Measurements from ENCODE around the gene ARID1B. TPM values are rescaled to one million over a fixed set of nuclear protein-coding genes. Genes with fewer than 3 reads are reported as not detected.

ARID1B gene
- total and polyA plus RNA-seq, 10 of the 15 experiments (the other 5 are each of a cell fraction or from before 2014, with no cell fraction given) = 24.7 to 133 (median 54.6) TPM

DNA sequence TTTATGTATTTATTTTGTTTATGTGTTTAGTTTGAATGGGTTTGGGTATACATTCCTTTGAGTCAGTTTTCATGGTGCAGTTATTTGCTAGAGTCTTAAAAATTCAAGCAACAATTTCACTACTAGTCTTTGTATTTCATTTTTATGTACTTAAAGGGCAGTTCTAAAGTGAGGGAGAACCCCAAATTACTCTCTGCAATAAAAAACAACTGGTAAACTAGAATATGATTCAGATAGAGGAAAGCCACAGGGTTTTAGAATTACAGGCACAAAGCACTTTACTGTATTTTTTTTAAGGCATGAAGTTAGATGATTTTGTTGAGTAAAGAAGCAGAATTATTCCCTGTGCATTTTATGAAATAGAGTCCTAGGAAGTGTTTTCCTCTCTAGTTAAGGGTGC, 183.3 kb downstream of the ARID1B start:
- ChIA-PET RAD21 (ENCODE audit: unreplicated experiment) (no interaction called here), SMC1A (ENCODE audit: uncharacterized antibody, unreplicated experiment) (no interaction called here), CTCF (no interaction called here), POLR2A (no interaction called here)
- no peaks in the 10 kb centered on the region; the same call in 2 of the 3 replicates for H3K9me3 ChIP-seq (replicated peaks; ENCODE audit: control insufficient read depth, insufficient read depth, low read length)
- ATAC-seq (no peak), DNase-seq (ENCODE audit: low read depth, low spot score) (no peak), FAIRE-seq (no peak)
- H3K27ac ChIP-seq (ENCODE audit: control insufficient read depth, insufficient read depth) = no peak overlapping the region
- no peaks in the 10 kb centered on the region for H4K20me1 ChIP-seq (ENCODE audit: control insufficient read depth, insufficient read depth)
- intact Hi-C loops (cut with micrococcal nuclease; ENCODE audit: unreplicated experiment) (no loop called here), in situ Hi-C loops (cut with MboI) (no loop called here)
- no peak overlapping the region for H3K4me3 ChIP-seq
- peaks cover 77% of the 10 kb centered on the region for H3K79me2 ChIP-seq (ENCODE audit: control insufficient read depth, insufficient read depth, low read length)
- peaks cover 0 to 6% of the 10 kb centered on the region in 2 experiments; a peak in 3 of 4 replicates for H3K36me3 ChIP-seq (ENCODE audit: control insufficient read depth in 2 of 2, insufficient read depth in 2 of 2, low read length in 1 of 2)
- TF ChIP-seq RFX5 (IDR thresholded peaks at IDR 0.05; ENCODE audit: low read depth, low read length) = no peak
- H3K4me1 ChIP-seq (ENCODE audit: control insufficient read depth, insufficient read depth, low read length) = peaks cover 22% of the 10 kb centered on the region
- H2AFZ ChIP-seq (ENCODE audit: control insufficient read depth, low read depth, low read length) = no peak overlapping the region
- no peak overlapping the region for H3K4me2 ChIP-seq (ENCODE audit: control insufficient read depth, insufficient read depth)
- no TSS peak for BruUV-seq (replicated peaks)
- H3K9ac ChIP-seq (ENCODE audit: control insufficient read depth, insufficient read depth, low read length) = no peak overlapping the region
- H3K27me3 ChIP-seq (replicated peaks in 1 of 2; ENCODE audit: control insufficient read depth in 2 of 2, insufficient read depth in 2 of 2, low read length in 1 of 2) = no peaks in the 10 kb centered on the region

DNA sequence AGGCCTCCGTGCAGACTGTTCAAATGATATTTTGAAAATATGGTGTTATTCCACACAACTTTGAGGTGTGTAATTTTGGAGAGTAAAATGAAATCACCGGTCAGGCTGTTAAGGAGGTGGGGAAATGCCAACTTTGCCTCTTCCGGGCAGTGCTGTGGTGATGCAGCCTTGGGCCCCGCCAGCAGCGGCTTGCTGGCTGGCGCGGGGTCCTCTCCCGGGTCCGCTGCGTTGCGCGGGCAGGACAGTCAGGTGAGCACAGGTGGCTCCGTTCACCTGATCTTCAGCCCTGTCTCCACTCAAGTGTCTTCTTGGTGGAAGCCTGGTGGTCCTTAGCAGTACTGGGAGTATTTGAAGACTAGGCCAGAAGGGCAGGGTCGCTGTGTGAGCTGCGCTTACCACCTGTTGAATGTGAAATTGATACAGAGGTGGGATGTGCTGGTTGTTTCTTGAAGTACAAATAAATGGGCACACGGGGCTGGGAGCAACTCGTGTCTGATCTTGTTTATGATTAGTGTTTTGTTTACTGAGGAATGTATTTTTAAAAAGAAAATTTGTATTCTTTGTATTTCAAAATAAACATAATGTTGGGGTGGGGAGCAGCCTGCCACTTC, 184.2 kb downstream of the ARID1B start:
- no peak for ATAC-seq
- Histone ChIP-seq H3K4me3 (no peak overlapping the region), H3K36me3 (ENCODE audit: control insufficient read depth in 2 of 2, insufficient read depth in 2 of 2, low read length in 1 of 2) (peaks cover 0 to 6% of the 10 kb centered on the region in 2 experiments; a peak in 3 of 4 replicates), H3K4me2 (ENCODE audit: control insufficient read depth, insufficient read depth) (no peak overlapping the region), H3K79me2 (ENCODE audit: control insufficient read depth, insufficient read depth, low read length) (peaks cover 76% of the 10 kb centered on the region), H3K27me3 (replicated peaks in 1 of 2; ENCODE audit: control insufficient read depth in 2 of 2, insufficient read depth in 2 of 2, low read length in 1 of 2) (no peaks in the 10 kb centered on the region), H3K4me1 (ENCODE audit: control insufficient read depth, insufficient read depth, low read length) (peaks cover 22% of the 10 kb centered on the region), H3K9ac (ENCODE audit: control insufficient read depth, insufficient read depth, low read length) (no peak overlapping the region), H2AFZ (ENCODE audit: control insufficient read depth, low read depth, low read length) (no peak overlapping the region), H3K9me3 (replicated peaks; ENCODE audit: control insufficient read depth, insufficient read depth, low read length) (no peaks in the 10 kb centered on the region; the same call in 2 of the 3 replicates), H3K27ac (ENCODE audit: control insufficient read depth, insufficient read depth) (no peak overlapping the region), H4K20me1 (ENCODE audit: control insufficient read depth, insufficient read depth) (no peaks in the 10 kb centered on the region)
- no TSS peak for BruUV-seq (replicated peaks)
- in situ Hi-C loops (cut with MboI) = no loop called here
- POLR2A ChIA-PET = no interaction called here
- RAD21 ChIA-PET (ENCODE audit: unreplicated experiment) = no interaction called here
- no peak for FAIRE-seq
- 96% methylated on average over 17 of the region's 17 CpGs for WGBS (ENCODE audit: insufficient coverage, insufficient replicate concordance, low lambda C conversion rate, missing lambda C conversion rate)
- intact Hi-C loops (cut with micrococcal nuclease; ENCODE audit: unreplicated experiment) = no loop called here
- DNase-seq (ENCODE audit: low read depth, low spot score) = no peak
- SMC1A ChIA-PET (ENCODE audit: uncharacterized antibody, unreplicated experiment) = interaction anchor here (0.7 kb wide), 1 partner anchor 80 kb away, joined by 3 read pairs; no protein-coding TSS in a partner anchor
- CTCF ChIA-PET = no interaction called here
- no peak for TF ChIP-seq YBX1 (IDR thresholded peaks at IDR 0.05)
- no peak for TF ChIP-seq IKZF2 (IDR thresholded peaks at IDR 0.05)
- no peak for TF ChIP-seq SREBF1 (IDR thresholded peaks at IDR 0.05; ENCODE audit: low read length)
- TF ChIP-seq, protein P1, sequence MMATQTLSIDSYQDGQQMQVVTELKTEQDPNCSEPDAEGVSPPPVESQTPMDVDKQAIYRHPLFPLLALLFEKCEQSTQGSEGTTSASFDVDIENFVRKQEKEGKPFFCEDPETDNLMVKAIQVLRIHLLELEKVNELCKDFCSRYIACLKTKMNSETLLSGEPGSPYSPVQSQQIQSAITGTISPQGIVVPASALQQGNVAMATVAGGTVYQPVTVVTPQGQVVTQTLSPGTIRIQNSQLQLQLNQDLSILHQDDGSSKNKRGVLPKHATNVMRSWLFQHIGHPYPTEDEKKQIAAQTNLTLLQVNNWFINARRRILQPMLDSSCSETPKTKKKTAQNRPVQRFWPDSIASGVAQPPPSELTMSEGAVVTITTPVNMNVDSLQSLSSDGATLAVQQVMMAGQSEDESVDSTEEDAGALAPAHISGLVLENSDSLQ (IDR thresholded peaks at IDR 0.05) = no peak
- no peak for TF ChIP-seq ZNF217 (IDR thresholded peaks at IDR 0.05)
- TF ChIP-seq NFIC (IDR thresholded peaks at IDR 0.05; ENCODE audit: low read depth, low read length) = no peak
- TF ChIP-seq, protein P2, sequence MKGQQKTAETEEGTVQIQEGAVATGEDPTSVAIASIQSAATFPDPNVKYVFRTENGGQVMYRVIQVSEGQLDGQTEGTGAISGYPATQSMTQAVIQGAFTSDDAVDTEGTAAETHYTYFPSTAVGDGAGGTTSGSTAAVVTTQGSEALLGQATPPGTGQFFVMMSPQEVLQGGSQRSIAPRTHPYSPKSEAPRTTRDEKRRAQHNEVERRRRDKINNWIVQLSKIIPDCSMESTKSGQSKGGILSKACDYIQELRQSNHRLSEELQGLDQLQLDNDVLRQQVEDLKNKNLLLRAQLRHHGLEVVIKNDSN (IDR thresholded peaks at IDR 0.05; ENCODE audit: borderline replicate concordance, extremely low read length, insufficient read depth, low read depth, low read length) = no peak
- no peak for TF ChIP-seq NR2C2 (IDR thresholded peaks at IDR 0.05; ENCODE audit: borderline replicate concordance, control insufficient read depth, insufficient read length, low read depth)
- no peak for TF ChIP-seq NFYA (IDR thresholded peaks at IDR 0.05; ENCODE audit: borderline replicate concordance, low read depth, low read length)
- no peak for TF ChIP-seq BCL11A (IDR thresholded peaks at IDR 0.05; ENCODE audit: low read depth, low read length)
- TF ChIP-seq TAF1 (IDR thresholded peaks at IDR 0.05; ENCODE audit: borderline replicate concordance, low read depth, low read length) = no peak
- TF ChIP-seq, protein P3, sequence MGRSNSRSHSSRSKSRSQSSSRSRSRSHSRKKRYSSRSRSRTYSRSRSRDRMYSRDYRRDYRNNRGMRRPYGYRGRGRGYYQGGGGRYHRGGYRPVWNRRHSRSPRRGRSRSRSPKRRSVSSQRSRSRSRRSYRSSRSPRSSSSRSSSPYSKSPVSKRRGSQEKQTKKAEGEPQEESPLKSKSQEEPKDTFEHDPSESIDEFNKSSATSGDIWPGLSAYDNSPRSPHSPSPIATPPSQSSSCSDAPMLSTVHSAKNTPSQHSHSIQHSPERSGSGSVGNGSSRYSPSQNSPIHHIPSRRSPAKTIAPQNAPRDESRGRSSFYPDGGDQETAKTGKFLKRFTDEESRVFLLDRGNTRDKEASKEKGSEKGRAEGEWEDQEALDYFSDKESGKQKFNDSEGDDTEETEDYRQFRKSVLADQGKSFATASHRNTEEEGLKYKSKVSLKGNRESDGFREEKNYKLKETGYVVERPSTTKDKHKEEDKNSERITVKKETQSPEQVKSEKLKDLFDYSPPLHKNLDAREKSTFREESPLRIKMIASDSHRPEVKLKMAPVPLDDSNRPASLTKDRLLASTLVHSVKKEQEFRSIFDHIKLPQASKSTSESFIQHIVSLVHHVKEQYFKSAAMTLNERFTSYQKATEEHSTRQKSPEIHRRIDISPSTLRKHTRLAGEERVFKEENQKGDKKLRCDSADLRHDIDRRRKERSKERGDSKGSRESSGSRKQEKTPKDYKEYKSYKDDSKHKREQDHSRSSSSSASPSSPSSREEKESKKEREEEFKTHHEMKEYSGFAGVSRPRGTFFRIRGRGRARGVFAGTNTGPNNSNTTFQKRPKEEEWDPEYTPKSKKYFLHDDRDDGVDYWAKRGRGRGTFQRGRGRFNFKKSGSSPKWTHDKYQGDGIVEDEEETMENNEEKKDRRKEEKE (IDR thresholded peaks at IDR 0.05) = no peak
- TF ChIP-seq HDAC2 (IDR thresholded peaks at IDR 0.05) = no peak

Measured in GM12878 (cell line).